Right hindlimb (tissue), 1 donor: Measurements from ENCODE around the gene ELANE.
"Not testable (repeated sequence)": the region's sequence is repeated elsewhere in the genome, so short reads cannot be mapped to it uniquely, and the experiment has no call there.

Source experiments
- DNase-seq: peaks from one replicate; pipeline ENCODE4 v3.0.0-alpha.2; 2018

ELANE gene

GRCh38 chr19:881385-882071, 29.4 kb downstream of the ELANE start:
- DNase-seq, result no peak

- DNase-seq, result no peak
Measured at GRCh38 chr19:882871-883497, 30.9 kb downstream of the ELANE start.

- DNase-seq, result no peak
Measured at GRCh38 chr19:883661-884211, 31.6 kb downstream of the ELANE start.

GRCh38 chr19:884420-885211, 32.5 kb downstream of the ELANE start:
- DNase-seq, result no peak

- DNase-seq, result no peak
Measured at GRCh38 chr19:885536-886224, 33.6 kb downstream of the ELANE start.

- no peak for DNase-seq
Measured at GRCh38 chr19:887072-887471, 35.0 kb downstream of the ELANE start.

- DNase-seq, result no peak
Measured at GRCh38 chr19:887599-887998, 35.5 kb downstream of the ELANE start.

- DNase-seq, result no peak
Measured at GRCh38 chr19:888581-889385, 36.7 kb downstream of the ELANE start.

- no peak for DNase-seq
Measured at GRCh38 chr19:889662-890295, 37.7 kb downstream of the ELANE start.

GRCh38 chr19:890831-891230, 38.7 kb downstream of the ELANE start:
- no peak for DNase-seq

GRCh38 chr19:891421-892200, 39.5 kb downstream of the ELANE start:
- DNase-seq, result not testable (repeated sequence)

- DNase-seq, result peak; percentile 63
Measured at GRCh38 chr19:892243-892893, 40.3 kb downstream of the ELANE start.

GRCh38 chr19:892894-893689, 41.0 kb downstream of the ELANE start, which contains the start of the genes MED16 and RNU6-9:
TSS of gene MED16 (minus strand) at chr19:893187. CDS start at chr19:891131, 2,056 bp downstream.
TSS of gene RNU6-9 (plus strand) at chr19:893484.
- DNase-seq, result peak; percentile 94

- no peak for DNase-seq
Measured at GRCh38 chr19:896434-896833, 44.3 kb downstream of the ELANE start.

GRCh38 chr19:896999-897398, 44.9 kb downstream of the ELANE start:
- no peak for DNase-seq

GRCh38 chr19:897442-898039, 45.4 kb downstream of the ELANE start:
- peak; percentile 15 for DNase-seq

- DNase-seq, result no peak
Measured at GRCh38 chr19:898663-899062, 46.6 kb downstream of the ELANE start.

- no peak for DNase-seq
Measured at GRCh38 chr19:899336-900042, 47.4 kb downstream of the ELANE start.
